ENCODE measurements around the gene ANKRD62. TPM values are rescaled to one million over a fixed set of nuclear protein-coding genes. Genes with fewer than 3 reads are reported as not detected.

The ANKRD62 gene
- total RNA-seq, 1 experiment from 2014 or later = not detected

DNA sequence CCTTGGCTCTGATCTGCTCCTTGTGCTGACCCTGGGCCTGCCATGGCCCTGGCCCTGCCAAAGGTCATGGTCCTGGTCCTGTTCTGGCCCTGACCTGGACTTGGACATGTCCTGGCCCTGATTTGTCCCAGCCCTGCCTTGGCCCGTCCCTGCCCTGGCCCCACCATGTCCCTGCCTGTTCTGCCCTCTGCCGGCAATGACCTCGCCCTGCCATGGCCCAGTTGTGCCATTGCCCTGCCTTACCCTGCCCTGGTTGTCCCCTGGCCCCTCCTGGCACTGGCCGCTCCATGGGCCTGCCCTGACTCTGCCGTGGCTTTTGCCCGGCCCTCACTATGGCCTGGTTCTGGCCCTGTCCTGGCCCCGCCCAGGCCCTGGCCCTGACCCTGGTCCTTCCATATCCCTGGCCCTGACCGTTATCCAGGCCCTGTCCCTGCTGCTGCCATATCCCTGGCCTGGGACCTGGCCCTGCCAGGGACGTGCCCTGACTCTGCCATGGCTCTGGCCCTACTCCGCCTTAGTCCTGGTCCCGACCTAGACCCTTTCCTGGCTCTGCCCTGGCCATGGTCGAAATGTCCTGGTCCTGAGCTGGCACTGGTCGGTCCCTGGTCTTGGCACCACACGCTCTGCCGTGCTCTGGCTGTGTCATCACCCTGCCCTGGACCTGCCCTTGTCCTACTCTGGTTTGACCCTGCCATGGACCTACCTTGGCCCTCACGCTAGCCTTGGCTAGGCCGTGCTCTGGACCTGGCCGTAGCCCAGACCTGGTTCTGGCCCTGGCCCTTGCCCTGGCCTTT, 6.8 kb upstream of the ANKRD62 start:
- DNase-seq (ENCODE audit: low spot score) = no peak
- Histone ChIP-seq H3K27me3 (replicated peaks; ENCODE audit: insufficient read depth, low read depth, low read length, poor library complexity) (peaks cover 2% of the 10 kb centered on the region), H3K36me3 (ENCODE audit: insufficient read depth, low read length, poor library complexity, severe bottlenecking) (no peaks in the 10 kb centered on the region), H3K4me3 (ENCODE audit: low read depth, low read length, poor library complexity, severe bottlenecking) (no peak overlapping the region), H3K9me3 (ENCODE audit: low read depth, low read length, poor library complexity, severe bottlenecking) (no peaks in the 10 kb centered on the region), H3K27ac (ENCODE audit: low read depth, low read length, poor library complexity, severe bottlenecking) (no peak overlapping the region), H3K4me1 (ENCODE audit: insufficient read depth, low read length, poor library complexity, severe bottlenecking) (no peaks in the 10 kb centered on the region)
- POLR2A ChIA-PET (ENCODE audit: low non-redundant PET) = no interaction called here
- no TSS peak for BruUV-seq (replicated peaks)
- TF ChIP-seq EZH2 (IDR thresholded peaks at IDR 0.05; ENCODE audit: borderline replicate concordance, low read depth, low read length, poor library complexity, severe bottlenecking) = no peak
- TF ChIP-seq, protein P1, sequence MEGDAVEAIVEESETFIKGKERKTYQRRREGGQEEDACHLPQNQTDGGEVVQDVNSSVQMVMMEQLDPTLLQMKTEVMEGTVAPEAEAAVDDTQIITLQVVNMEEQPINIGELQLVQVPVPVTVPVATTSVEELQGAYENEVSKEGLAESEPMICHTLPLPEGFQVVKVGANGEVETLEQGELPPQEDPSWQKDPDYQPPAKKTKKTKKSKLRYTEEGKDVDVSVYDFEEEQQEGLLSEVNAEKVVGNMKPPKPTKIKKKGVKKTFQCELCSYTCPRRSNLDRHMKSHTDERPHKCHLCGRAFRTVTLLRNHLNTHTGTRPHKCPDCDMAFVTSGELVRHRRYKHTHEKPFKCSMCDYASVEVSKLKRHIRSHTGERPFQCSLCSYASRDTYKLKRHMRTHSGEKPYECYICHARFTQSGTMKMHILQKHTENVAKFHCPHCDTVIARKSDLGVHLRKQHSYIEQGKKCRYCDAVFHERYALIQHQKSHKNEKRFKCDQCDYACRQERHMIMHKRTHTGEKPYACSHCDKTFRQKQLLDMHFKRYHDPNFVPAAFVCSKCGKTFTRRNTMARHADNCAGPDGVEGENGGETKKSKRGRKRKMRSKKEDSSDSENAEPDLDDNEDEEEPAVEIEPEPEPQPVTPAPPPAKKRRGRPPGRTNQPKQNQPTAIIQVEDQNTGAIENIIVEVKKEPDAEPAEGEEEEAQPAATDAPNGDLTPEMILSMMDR (conservative IDR thresholded peaks at IDR 0.05; ENCODE audit: low read depth, low read length) = no peak
- intact Hi-C loops (cut with micrococcal nuclease; ENCODE audit: unreplicated experiment) = no loop called here
- CTCF ChIA-PET = no interaction called here

DNA sequence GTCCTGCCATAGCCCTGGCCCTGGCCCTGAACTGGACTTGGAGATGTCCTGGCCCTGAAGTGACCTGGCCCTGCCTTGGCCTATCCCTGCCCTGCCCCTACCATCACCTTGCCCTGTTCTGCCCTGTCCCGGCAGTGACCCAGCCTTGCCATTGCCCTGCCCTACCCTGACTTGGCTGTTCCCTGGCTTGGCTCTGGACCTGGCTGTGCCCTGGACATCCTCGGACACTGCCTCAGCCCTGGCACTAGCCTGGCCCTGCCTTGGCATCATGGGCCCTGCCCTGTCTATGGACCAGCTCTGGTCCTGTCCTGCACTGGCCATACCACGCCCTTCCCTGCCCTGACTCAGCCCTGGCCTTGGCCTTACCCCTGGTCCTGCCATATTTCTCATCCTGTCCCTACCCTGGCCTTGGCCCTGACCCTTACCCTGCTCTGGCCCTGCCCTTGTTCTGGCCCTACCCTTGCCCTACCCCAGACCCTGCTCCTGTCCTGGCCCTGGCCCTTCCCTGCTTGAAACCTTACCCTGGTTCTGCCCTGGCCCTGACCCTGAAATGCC, 6.1 kb upstream of the ANKRD62 start:
- TF ChIP-seq EZH2 (IDR thresholded peaks at IDR 0.05; ENCODE audit: borderline replicate concordance, low read depth, low read length, poor library complexity, severe bottlenecking) = no peak
- TF ChIP-seq, protein P1 (conservative IDR thresholded peaks at IDR 0.05; ENCODE audit: low read depth, low read length) = no peak
- DNase-seq (ENCODE audit: low spot score) = no peak
- Histone ChIP-seq H3K4me3 (ENCODE audit: low read depth, low read length, poor library complexity, severe bottlenecking) (no peak overlapping the region), H3K4me1 (ENCODE audit: insufficient read depth, low read length, poor library complexity, severe bottlenecking) (no peaks in the 10 kb centered on the region), H3K9me3 (ENCODE audit: low read depth, low read length, poor library complexity, severe bottlenecking) (no peaks in the 10 kb centered on the region), H3K27me3 (replicated peaks; ENCODE audit: insufficient read depth, low read depth, low read length, poor library complexity) (peaks cover 2% of the 10 kb centered on the region), H3K36me3 (ENCODE audit: insufficient read depth, low read length, poor library complexity, severe bottlenecking) (no peaks in the 10 kb centered on the region), H3K27ac (ENCODE audit: low read depth, low read length, poor library complexity, severe bottlenecking) (no peak overlapping the region)
- intact Hi-C loops (cut with micrococcal nuclease; ENCODE audit: unreplicated experiment) = no loop called here
- CTCF ChIA-PET = no interaction called here
- BruUV-seq (replicated peaks) = no TSS peak
- POLR2A ChIA-PET (ENCODE audit: low non-redundant PET) = no interaction called here

DNA sequence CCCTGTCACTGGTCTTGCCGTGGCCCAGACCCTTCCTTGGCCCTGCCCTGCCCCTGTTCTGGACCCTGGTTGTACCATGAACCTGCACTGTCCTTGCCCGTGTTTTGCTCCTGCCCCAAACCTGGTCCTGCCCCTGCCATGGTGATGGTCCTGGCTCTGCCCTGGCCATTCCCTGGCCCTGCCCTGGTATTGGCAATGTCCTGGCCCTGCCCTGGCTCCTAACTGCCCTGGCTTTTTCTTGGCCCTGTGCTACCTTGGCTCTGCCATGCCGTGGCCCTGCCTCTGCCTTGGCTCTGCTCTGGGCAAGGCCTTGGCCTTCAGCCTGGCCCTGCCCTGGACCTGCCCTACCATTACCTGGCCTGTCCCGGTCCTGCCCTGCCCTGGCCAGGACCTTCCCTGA, 5.5 kb upstream of the ANKRD62 start:
- TF ChIP-seq, protein P1 (conservative IDR thresholded peaks at IDR 0.05; ENCODE audit: low read depth, low read length) = no peak
- no peak for TF ChIP-seq EZH2 (IDR thresholded peaks at IDR 0.05; ENCODE audit: borderline replicate concordance, low read depth, low read length, poor library complexity, severe bottlenecking)
- H3K27ac ChIP-seq (ENCODE audit: low read depth, low read length, poor library complexity, severe bottlenecking) = no peak overlapping the region
- CTCF ChIA-PET = no interaction called here
- no peaks in the 10 kb centered on the region for H3K4me1 ChIP-seq (ENCODE audit: insufficient read depth, low read length, poor library complexity, severe bottlenecking)
- H3K36me3 ChIP-seq (ENCODE audit: insufficient read depth, low read length, poor library complexity, severe bottlenecking) = no peaks in the 10 kb centered on the region
- POLR2A ChIA-PET (ENCODE audit: low non-redundant PET) = no interaction called here
- DNase-seq (ENCODE audit: low spot score) = no peak
- intact Hi-C loops (cut with micrococcal nuclease; ENCODE audit: unreplicated experiment) = no loop called here
- no peak overlapping the region for H3K4me3 ChIP-seq (ENCODE audit: low read depth, low read length, poor library complexity, severe bottlenecking)
- no TSS peak for BruUV-seq (replicated peaks)
- H3K27me3 ChIP-seq (replicated peaks; ENCODE audit: insufficient read depth, low read depth, low read length, poor library complexity) = no peaks in the 10 kb centered on the region
- H3K9me3 ChIP-seq (ENCODE audit: low read depth, low read length, poor library complexity, severe bottlenecking) = no peaks in the 10 kb centered on the region
